ENCODE results near the gene THBD. TPM values are rescaled to one million over a fixed set of nuclear protein-coding genes. Genes with fewer than 3 reads are reported as not detected.

Gene THBD
- total RNA-seq, 2 donors from 2014 or later: 37.0 to 96.7 TPM

GRCh38 chr20:23065266-23066201 lies 16.1 kb upstream of the THBD start:
- DNase-seq (ENCODE audit: low spot score): no peak
- Histone ChIP-seq H3K27ac (no peak overlapping the region), H3K27me3 (no peaks in the 10 kb centered on the region), H3K4me3 (no peak overlapping the region), H3K36me3 (no peaks in the 10 kb centered on the region), H3K9me3 (no peaks in the 10 kb centered on the region), H3K4me1 (peaks cover 0 to 24% of the 10 kb centered on the region in 2 donors)
- TF ChIP-seq, protein P1, sequence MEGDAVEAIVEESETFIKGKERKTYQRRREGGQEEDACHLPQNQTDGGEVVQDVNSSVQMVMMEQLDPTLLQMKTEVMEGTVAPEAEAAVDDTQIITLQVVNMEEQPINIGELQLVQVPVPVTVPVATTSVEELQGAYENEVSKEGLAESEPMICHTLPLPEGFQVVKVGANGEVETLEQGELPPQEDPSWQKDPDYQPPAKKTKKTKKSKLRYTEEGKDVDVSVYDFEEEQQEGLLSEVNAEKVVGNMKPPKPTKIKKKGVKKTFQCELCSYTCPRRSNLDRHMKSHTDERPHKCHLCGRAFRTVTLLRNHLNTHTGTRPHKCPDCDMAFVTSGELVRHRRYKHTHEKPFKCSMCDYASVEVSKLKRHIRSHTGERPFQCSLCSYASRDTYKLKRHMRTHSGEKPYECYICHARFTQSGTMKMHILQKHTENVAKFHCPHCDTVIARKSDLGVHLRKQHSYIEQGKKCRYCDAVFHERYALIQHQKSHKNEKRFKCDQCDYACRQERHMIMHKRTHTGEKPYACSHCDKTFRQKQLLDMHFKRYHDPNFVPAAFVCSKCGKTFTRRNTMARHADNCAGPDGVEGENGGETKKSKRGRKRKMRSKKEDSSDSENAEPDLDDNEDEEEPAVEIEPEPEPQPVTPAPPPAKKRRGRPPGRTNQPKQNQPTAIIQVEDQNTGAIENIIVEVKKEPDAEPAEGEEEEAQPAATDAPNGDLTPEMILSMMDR (IDR thresholded peaks at IDR 0.05): no peak

DNA sequence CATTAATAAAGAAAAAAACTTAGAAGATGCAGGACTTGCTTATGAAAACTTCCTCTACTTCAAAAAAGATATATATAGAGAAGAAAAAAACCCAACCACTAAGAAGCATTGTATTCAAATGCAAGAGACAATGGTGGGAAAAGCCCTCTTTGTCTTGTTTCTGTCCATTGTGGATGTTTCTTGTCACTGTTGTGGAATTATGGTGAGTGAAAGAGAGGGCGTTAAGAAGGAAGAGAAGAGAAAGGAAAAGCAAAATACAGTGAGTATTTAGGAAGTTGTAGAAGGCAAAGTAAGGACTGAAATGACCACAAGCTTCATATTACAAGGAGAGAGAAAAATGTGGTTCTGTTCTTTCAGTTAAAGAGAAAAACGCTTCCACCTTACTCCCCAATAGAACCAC lies 14.1 kb upstream of the THBD start:
- H3K36me3 ChIP-seq: no peaks in the 10 kb centered on the region
- no peak overlapping the region for H3K27ac ChIP-seq
- H3K4me3 ChIP-seq: no peak overlapping the region
- TF ChIP-seq, protein P1 (IDR thresholded peaks at IDR 0.05): no peak
- H3K4me1 ChIP-seq: peaks cover 0 to 32% of the 10 kb centered on the region in 2 donors
- no peaks in the 10 kb centered on the region for H3K9me3 ChIP-seq
- DNase-seq (ENCODE audit: low spot score): no peak
- H3K27me3 ChIP-seq: no peaks in the 10 kb centered on the region

GRCh38 chr20:23063168-23063567 lies 13.7 kb upstream of the THBD start:
- TF ChIP-seq, protein P1 (IDR thresholded peaks at IDR 0.05): no peak
- Histone ChIP-seq H3K4me3 (no peak overlapping the region), H3K27ac (no peak overlapping the region)

DNA sequence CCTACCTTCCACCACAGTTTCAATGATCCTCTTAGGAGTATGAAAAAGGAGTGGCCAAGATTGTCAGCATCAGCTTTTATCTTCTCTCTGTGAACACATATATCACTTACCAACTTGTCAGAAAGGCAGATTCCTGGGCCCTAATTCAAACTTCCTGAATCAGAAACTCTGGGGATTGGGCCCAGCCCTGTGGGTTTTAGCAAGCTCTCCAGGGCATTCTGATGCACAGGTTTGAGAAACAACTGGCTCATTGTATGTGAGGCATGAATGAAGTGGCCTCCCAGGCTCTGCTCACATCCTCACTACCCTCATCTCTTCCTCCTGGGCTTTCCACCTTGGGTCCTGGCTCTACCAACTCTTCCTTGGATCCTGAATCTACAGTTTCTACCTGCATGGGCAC lies 13.2 kb upstream of the THBD start:
- DNase-seq (ENCODE audit: low spot score): no peak
- H3K4me3 ChIP-seq: no peak overlapping the region
- no peaks in the 10 kb centered on the region for H3K9me3 ChIP-seq
- H3K36me3 ChIP-seq: no peaks in the 10 kb centered on the region
- H3K27me3 ChIP-seq: no peaks in the 10 kb centered on the region
- H3K27ac ChIP-seq: no peak overlapping the region
- peaks cover 0 to 32% of the 10 kb centered on the region in 2 donors for H3K4me1 ChIP-seq
- TF ChIP-seq, protein P1 (IDR thresholded peaks at IDR 0.05): no peak

More at GRCh38 chr20:23063168-23063567, 13.7 kb upstream of the THBD start:
- H3K4me1 ChIP-seq: peaks cover 0 to 32% of the 10 kb centered on the region in 2 donors
- H3K36me3 ChIP-seq: no peaks in the 10 kb centered on the region
- no peak for DNase-seq (ENCODE audit: low spot score)
- H3K9me3 ChIP-seq: no peaks in the 10 kb centered on the region
- no peaks in the 10 kb centered on the region for H3K27me3 ChIP-seq

DNA sequence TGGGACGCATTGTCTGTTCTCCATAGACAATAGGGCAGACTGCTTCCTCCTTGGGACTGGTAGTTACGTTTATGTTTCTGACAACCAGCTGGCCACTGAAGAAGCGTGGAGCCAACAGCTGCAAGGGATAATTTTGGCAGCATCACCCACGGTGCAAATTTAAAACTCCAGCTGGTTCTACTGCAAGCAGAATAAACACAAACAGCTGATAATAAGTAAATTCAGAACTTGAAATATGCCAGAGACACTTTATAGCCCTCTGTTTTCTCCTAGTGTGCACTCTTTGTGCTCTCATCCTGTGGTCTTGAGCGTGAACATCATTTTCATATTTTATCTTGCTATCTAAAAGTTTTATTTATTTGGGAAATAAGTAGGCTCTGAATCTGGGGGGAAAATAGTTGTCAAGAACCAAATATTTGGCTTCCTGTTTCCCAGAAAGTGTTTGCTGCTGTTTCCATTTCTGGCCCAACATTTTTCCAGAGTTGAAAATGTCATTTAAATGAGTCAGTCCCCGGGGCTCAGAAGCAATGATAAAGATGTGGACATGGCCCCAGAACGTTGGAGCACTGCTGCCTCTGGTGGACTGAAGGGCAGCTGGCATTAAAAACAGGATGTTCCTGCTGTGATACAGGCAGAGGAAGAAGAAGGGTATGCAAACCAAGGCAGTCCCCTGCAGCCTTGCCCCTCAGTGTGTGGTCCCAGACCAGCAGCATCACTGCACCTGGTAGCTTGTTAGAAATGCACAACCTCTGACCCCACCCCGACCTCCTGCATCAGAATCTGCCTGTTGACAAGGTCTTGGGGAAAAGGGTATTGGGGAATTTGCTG lies 12.5 kb upstream of the THBD start:
- DNase-seq (ENCODE audit: low spot score): peak; percentile 84
- TF ChIP-seq, protein P1 (IDR thresholded peaks at IDR 0.05): peak in 1 of 2 donors; percentile 65
- no peaks in the 10 kb centered on the region for H3K27me3 ChIP-seq
- peaks cover 0 to 32% of the 10 kb centered on the region in 2 donors for H3K4me1 ChIP-seq
- H3K9me3 ChIP-seq: peaks cover 0 to under 1% of the 10 kb centered on the region in 2 donors
- H3K36me3 ChIP-seq: no peaks in the 10 kb centered on the region
- H3K27ac ChIP-seq: peak overlapping the region; percentile 55 to 78
- no peak overlapping the region for H3K4me3 ChIP-seq

Data from right atrium auricular region (tissue), 2 donors.